ENCODE data around the gene KLHDC9. TPM values are rescaled to one million over a fixed set of nuclear protein-coding genes. Genes with fewer than 3 reads are reported as not detected.
"Not testable (repeated sequence)": the region's sequence is repeated elsewhere in the genome, so short reads cannot be mapped to it uniquely, and the experiment has no call there.

The KLHDC9 gene
- total and polyA plus RNA-seq, 9 donors = 5.5 to 23.3 (median 7.3) TPM

- H3K27me3 ChIP-seq = no peaks in the 10 kb centered on the region
- 61 to 70% (median 69%) methylated on average over 3 of the region's 3 CpGs for WGBS, 3 donors
- peaks cover 0 to 4% of the 10 kb centered on the region in 2 donors for H3K9me3 ChIP-seq
- no peak for DNase-seq
- intact Hi-C loops (cut with DNase I) = no loop called here
- no peaks in the 10 kb centered on the region for H3K36me3 ChIP-seq
- TF ChIP-seq POLR2A (IDR thresholded peaks at IDR 0.05) (no peak), EP300 (IDR thresholded peaks at IDR 0.05) (no peak), CTCF (IDR thresholded peaks at IDR 0.05) (no peak)
- no peak overlapping the region for H3K4me3 ChIP-seq
- H3K4me1 ChIP-seq (ENCODE audit: insufficient read depth) = no peaks in the 10 kb centered on the region
- H3K27ac ChIP-seq = no peak overlapping the region
Observed at GRCh38 chr1:161052899-161053298, 45.3 kb upstream of the KLHDC9 start.

- 79 to 82% (median 79%) methylated on average over 3 to 4 of the region's 4 CpGs for WGBS, 3 donors
- no peaks in the 10 kb centered on the region for H3K27me3 ChIP-seq
- H3K27ac ChIP-seq = no peak overlapping the region
- H3K4me3 ChIP-seq = no peak overlapping the region
- no peaks in the 10 kb centered on the region for H3K9me3 ChIP-seq
- TF ChIP-seq CTCF (IDR thresholded peaks at IDR 0.05) (no peak), POLR2A (IDR thresholded peaks at IDR 0.05) (no peak), EP300 (IDR thresholded peaks at IDR 0.05) (no peak)
- intact Hi-C loops (cut with DNase I) = no loop called here
- DNase-seq = no peak
- H3K36me3 ChIP-seq = no peaks in the 10 kb centered on the region
- H3K4me1 ChIP-seq (ENCODE audit: insufficient read depth) = no peaks in the 10 kb centered on the region
Observed at GRCh38 chr1:161054232-161054631, 43.9 kb upstream of the KLHDC9 start.

- Histone ChIP-seq H3K4me1 (ENCODE audit: insufficient read depth) (no peaks in the 10 kb centered on the region), H3K36me3 (no peaks in the 10 kb centered on the region), H3K27ac (no peak overlapping the region), H3K4me3 (no peak overlapping the region), H3K27me3 (no peaks in the 10 kb centered on the region), H3K9me3 (no peaks in the 10 kb centered on the region)
- TF ChIP-seq EP300 (IDR thresholded peaks at IDR 0.05) = no peak
- TF ChIP-seq CTCF (IDR thresholded peaks at IDR 0.05) = no peak
- TF ChIP-seq POLR2A (IDR thresholded peaks at IDR 0.05) = no peak
- intact Hi-C loops (cut with DNase I) = no loop called here
- DNase-seq = no peak
- WGBS, 3 donors = 75 to 90% (median 78%) methylated on average over 7 of the region's 7 CpGs
Observed at GRCh38 chr1:161054805-161055204, 43.4 kb upstream of the KLHDC9 start.

- H3K4me3 ChIP-seq = no peak overlapping the region
- H3K36me3 ChIP-seq = no peaks in the 10 kb centered on the region
- 43 to 71% (median 56%) methylated on average over 6 of the region's 6 CpGs for WGBS, 3 donors
- H3K4me1 ChIP-seq (ENCODE audit: insufficient read depth) = no peaks in the 10 kb centered on the region
- no peak for DNase-seq
- no peaks in the 10 kb centered on the region for H3K9me3 ChIP-seq
- H3K27ac ChIP-seq = no peak overlapping the region
- intact Hi-C loops (cut with DNase I) = no loop called here
- TF ChIP-seq CTCF (IDR thresholded peaks at IDR 0.05) (no peak), POLR2A (IDR thresholded peaks at IDR 0.05) (no peak), EP300 (IDR thresholded peaks at IDR 0.05) (no peak)
- H3K27me3 ChIP-seq = no peaks in the 10 kb centered on the region
Observed at GRCh38 chr1:161059293-161059692, 38.9 kb upstream of the KLHDC9 start.

GRCh38 chr1:161061419-161061818, 36.7 kb upstream of the KLHDC9 start:
- Histone ChIP-seq H3K27me3 (no peaks in the 10 kb centered on the region), H3K4me3 (no peak overlapping the region), H3K4me1 (ENCODE audit: insufficient read depth) (no peaks in the 10 kb centered on the region), H3K9me3 (no peaks in the 10 kb centered on the region), H3K36me3 (no peaks in the 10 kb centered on the region), H3K27ac (no peak overlapping the region)
- intact Hi-C loops (cut with DNase I) = no loop called here
- WGBS, 3 donors = 91 to 97% (median 94%) methylated on average over 4 of the region's 4 CpGs
- no peak for DNase-seq
- TF ChIP-seq CTCF (IDR thresholded peaks at IDR 0.05) (no peak), POLR2A (IDR thresholded peaks at IDR 0.05) (no peak)

GRCh38 chr1:161063936-161064335, 34.2 kb upstream of the KLHDC9 start:
- intact Hi-C loops (cut with DNase I); H3K9me3 ChIP-seq; H3K4me1 ChIP-seq (ENCODE audit: insufficient read depth); H3K27me3 ChIP-seq; H3K4me3 ChIP-seq; H3K36me3 ChIP-seq; H3K27ac ChIP-seq; DNase-seq: not testable (repeated sequence)
- WGBS, 3 donors = 57 to 58% (median 58%) methylated on average over 6 of the region's 6 CpGs

GRCh38 chr1:161065681-161066080, 32.5 kb upstream of the KLHDC9 start:
- H3K36me3 ChIP-seq; H3K9me3 ChIP-seq; H3K27me3 ChIP-seq; H3K4me3 ChIP-seq; DNase-seq; H3K27ac ChIP-seq; intact Hi-C loops (cut with DNase I); H3K4me1 ChIP-seq (ENCODE audit: insufficient read depth): not testable (repeated sequence)
- 88 to 91% (median 91%) methylated on average over 7 of the region's 7 CpGs for WGBS, 3 donors

All from ovary (tissue), 9 donors.